DOHH2 (cell line): ENCODE results near the gene ABI3BP.

Source experiments
- CTCF ChIP-seq: fragments of 200-600 bp; sonication (generic); IDR thresholded peaks from one replicate; pipeline ENCODE4 v1.5.1; 2014; ENCODE audit warnings: antibody characterized with exemption, mild to moderate bottlenecking, low read depth, low read length; ENCODE audit not compliant: poor library complexity, severe bottlenecking
- EZH2phosphoT487 ChIP-seq: fragments of 200-600 bp; sonication (generic); IDR thresholded peaks from 2 replicates; pipeline ENCODE4 v1.6.1; 2017; ENCODE audit warnings: borderline replicate concordance, mild to moderate bottlenecking, antibody characterized with exemption, low read length, moderate library complexity, mixed read lengths

- TF ChIP-seq CTCF (no peak), EZH2phosphoT487 (no peak)
Observed at GRCh38 chr3:100730524-100730923, 262.7 kb downstream of the ABI3BP start.
